GM12872 (cell line): ENCODE data around the gene TEX38.

Source experiments
- CTCF ChIP-seq: IDR thresholded peaks from 3 replicates; pipeline ENCODE4 v1.5.1; 2011; ENCODE audit warnings: low read depth, mild to moderate bottlenecking, low read length, moderate library complexity; ENCODE audit not compliant: insufficient read depth

The TEX38 gene

GRCh38 chr1:46684670-46685069, 13.0 kb downstream of the TEX38 start:
- no peak for TF ChIP-seq CTCF

DNA sequence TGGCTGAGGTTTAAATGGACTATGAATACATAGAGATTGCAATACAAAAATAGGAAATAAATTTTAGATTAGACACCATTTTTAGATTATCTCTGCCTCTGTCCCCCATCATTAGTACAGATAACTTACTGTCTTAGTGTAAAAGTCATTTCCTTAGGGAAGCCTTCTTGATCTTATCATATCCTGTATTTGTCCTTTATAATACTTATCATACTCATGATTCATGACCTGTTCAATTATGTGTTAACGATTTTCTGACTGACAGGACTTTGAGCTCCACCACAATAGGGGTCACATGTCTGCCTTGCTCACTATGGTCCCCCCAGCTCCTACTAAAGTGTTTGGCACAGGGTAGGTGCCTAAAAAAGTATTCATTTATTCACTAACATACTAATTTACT, 14.6 kb downstream of the TEX38 start:
- no peak for TF ChIP-seq CTCF

DNA sequence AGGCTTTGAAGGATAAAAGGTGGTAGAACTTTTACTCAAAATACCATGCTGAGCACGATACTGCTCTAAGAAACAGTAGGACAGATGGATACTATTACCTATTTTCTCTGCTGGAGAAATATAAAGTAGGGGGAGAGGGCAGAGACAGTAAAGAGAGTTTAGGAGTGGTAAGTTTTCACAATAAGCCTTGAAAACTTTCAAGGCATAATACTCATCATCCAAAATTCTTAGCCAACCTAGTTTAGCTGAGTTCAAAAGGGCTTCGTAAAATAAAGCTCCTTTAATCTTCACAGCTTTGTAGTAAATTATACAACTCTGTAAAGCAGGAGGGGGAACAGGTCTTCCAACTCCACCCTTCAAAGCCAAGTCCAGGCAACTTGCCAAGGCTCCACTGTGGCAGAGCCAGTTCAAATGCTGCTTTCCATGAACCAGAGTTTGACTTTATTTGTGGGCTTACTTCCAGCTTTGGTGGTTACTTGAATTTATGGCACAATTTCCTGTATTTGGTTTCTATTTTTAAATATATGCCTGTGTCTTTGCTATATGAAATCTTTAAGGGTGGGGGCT, 15.5 kb downstream of the TEX38 start:
- TF ChIP-seq CTCF = no peak

- TF ChIP-seq CTCF = no peak
Measured at GRCh38 chr1:46687921-46688509, 16.4 kb downstream of the TEX38 start.

- TF ChIP-seq CTCF = no peak
Measured at GRCh38 chr1:46689356-46689755, 17.7 kb downstream of the TEX38 start.

GRCh38 chr1:46689897-46690296, 18.2 kb downstream of the TEX38 start:
- TF ChIP-seq CTCF = no peak

DNA sequence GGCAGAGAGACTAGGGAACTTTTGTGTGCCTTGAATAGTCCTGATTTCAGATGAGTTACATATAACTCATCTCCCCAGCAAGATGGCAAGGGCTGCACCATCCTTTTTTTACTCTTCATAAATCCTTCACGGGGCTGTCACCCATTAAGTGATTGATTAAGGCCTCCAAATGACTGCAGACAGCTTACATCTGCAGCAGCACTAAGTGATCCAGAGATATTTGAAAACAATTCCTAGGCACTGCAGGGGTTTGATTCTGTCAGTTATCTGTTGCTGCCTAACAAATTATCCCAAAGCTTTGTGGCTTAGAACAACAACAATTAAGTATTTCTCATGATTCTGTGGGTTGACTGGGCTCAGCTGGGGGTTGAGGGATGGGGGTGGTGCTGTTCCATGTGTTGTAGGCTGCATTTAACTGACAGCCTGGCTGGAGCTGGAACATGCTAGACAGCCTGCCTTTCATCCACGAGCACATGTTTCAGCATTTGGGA, 19.3 kb downstream of the TEX38 start:
- TF ChIP-seq CTCF = no peak
